Fibroblast of pulmonary artery (primary cell): Measurements from ENCODE around the gene CXCL16.
"Not testable (repeated sequence)": the region's sequence is repeated elsewhere in the genome, so short reads cannot be mapped to it uniquely, and the experiment has no call there.

Source experiments
- DNase-seq: peaks from one replicate; pipeline ENCODE4 v3.0.0-alpha.2; 2010; ENCODE audit warnings: low read depth
- H3K4me3 ChIP-seq: replicated peaks from 2 replicates; pipeline ENCODE4 v1.5.1; 2011; ENCODE audit warnings: low read depth, mild to moderate bottlenecking, control low read depth, low read length, moderate library complexity
- CTCF ChIP-seq: IDR thresholded peaks from 2 replicates; pipeline ENCODE4 v1.5.1; 2011; ENCODE audit warnings: mild to moderate bottlenecking, control low read depth, low read length, inconsistent platforms; ENCODE audit errors: missing control alignments

The CXCL16 gene

DNA sequence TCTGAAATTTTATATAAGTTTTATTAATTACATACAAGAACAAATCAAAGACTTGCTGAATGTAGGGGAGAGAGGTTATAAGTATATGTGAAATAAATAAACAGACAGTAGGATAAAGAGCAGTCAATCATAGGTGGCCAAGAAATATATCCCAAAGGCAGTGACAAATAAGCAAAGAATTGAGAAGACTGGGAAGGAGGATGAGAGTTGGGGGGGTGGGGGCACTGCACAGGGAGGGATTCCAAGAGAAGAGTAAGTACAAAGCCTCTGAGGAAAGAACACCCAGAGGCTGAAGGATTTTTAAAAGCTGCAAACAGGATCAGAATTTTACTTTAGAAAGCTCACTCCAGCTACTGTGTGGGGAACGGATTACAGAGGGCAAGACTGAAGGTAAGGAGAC lies 38.6 kb downstream of the CXCL16 start:
- no peak for DNase-seq
- no peak for TF ChIP-seq CTCF
- no peak overlapping the region for H3K4me3 ChIP-seq

DNA sequence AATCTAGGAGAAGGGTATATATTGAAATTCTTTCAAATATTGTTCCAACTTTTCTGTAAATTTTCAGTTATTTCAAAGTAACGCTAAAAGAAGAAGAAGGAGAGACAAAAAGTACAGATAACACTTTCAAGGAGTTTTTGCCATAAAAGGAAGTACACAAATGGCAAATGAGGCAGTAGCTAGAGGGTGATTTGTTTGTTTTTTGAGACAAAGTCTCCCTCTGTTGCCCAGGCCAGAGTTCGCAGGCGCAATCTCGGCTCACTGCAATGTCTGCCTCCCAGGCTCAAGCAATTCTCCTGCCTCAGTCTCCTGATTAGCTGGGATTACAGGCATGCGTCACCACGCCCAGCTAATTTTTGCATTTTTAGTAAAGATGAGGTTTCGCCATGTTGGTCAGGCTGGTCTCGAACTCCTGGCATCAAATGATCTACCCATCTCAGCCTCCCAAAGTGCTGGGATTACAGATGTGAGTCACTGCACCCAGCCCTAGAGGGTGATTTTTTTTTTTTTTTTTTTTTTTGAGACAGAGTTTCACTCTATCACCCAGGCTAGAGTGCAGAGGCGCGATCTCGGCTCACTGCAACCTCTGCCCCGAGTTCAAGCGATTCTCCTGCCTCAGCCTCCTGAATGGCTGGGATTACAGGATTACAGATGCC lies 40.2 kb downstream of the CXCL16 start:
- DNase-seq, H3K4me3 ChIP-seq: not testable (repeated sequence)

DNA sequence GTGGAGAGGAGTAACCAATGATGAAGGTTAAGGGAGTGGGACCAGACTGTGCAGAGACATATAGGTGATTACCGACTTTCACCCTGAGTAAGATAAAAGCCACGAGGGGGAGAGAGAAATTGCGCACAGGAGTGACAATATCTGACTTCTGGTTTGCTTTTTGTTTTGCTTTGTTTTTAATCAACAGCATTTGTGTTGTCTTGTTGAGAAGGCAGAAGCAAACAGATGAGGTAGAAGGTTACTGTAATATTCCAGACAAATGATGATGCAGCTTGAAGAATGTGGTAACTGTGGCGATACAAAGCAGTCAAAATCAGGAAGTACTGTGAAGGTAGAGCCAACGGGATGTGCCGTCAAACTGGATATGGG lies 43.3 kb downstream of the CXCL16 start:
- no peak for DNase-seq
- TF ChIP-seq CTCF, result no peak
- H3K4me3 ChIP-seq, result no peak overlapping the region

- TF ChIP-seq CTCF, result no peak
- no peak overlapping the region for H3K4me3 ChIP-seq
- DNase-seq, result no peak
Observed at GRCh38 chr17:4693416-4693815, 46.3 kb downstream of the CXCL16 start.

DNA sequence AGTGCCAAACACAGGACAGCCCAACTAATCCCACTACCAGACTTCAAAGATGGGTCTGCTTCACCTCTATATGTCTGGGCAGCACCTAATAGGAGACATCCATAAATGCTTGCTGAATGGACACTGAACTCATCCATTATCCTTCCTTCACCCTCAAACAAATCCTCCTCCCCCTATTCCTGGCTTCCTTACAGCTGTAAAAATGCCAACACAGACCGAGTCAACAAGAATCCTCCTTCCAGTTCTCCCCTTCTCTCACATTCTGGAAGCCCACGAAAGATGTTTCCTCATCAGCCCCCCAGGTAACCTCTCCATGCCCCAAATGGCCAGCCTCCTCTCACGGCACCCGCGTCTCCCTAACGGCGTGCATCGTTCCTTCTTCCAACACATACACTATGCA lies 48.0 kb downstream of the CXCL16 start:
- TF ChIP-seq CTCF, result no peak
- peak; percentile 14 for DNase-seq
- H3K4me3 ChIP-seq, result no peak overlapping the region

DNA sequence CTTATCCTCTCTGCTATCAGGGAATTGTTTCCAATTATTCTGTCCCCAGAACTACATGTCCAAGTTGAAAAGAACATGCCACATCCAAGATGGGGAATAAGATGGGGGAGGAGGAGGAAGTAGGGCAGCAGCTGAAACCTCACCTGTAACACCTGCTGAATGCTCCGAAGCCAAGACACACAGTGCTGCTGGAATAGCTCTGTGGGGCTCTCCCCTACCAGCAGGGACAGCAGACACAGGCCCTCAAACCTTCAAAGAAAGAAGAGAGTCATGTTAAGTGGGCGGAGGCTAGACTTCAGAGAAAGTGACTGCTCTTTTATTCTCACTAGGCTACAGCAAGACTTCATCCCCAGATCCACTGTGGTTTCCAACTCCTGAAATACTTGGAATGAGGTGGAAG lies 49.0 kb downstream of the CXCL16 start:
- no peak overlapping the region for H3K4me3 ChIP-seq
- no peak for TF ChIP-seq CTCF
- DNase-seq, result no peak

DNA sequence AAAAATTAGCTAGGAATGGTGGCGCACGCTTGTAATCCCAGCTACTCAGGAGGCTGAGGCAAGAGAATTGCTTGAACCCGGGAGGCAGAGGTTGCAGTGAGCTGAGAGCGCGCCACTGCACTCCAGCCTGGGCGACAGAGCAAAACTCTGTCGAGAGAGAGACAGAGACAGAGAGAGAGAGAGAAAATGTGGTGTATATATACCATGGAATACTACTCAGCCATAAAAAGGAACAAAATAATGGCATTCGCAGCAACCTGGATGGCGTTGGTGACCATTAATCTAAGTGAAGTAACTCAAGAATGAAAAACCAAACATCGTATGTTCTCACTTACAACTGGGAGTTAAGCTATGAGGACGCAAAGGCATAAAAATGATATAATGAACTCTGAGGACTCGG lies 49.9 kb downstream of the CXCL16 start:
- DNase-seq, H3K4me3 ChIP-seq: not testable (repeated sequence)

DNA sequence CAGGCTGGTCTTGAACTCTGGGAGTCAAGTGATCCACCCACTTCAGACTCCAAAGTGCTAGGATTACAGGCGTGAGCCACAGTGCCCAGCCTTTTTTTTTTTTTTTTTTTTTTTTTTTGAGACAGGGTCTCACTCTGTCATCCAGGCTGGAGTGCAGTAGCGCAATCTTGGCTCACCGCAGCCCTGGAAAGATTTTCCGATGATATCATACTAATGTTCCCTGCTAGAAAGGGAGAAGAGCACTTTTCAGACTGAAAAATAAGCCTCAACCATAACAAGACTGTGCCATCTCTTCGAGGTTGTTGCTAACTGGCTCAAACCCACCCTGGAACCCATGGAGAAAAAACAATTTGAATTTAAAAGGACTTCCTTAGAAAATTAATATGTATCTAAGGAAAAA lies 56.0 kb downstream of the CXCL16 start:
- not testable (repeated sequence) for H3K4me3 ChIP-seq
- peak; percentile 21 for DNase-seq
